GM21786 (cell line): ENCODE data around the gene WDR86.

Experiments
- ATAC-seq: cut with Tn5 transposase; IDR thresholded peaks from one replicate; pipeline ENCODE4 v1.9.1; 2021; ENCODE audit not compliant: unreplicated experiment

The WDR86 gene

GRCh38 chr7:151408839-151409666 lies 785 bp downstream of the WDR86 start:
- ATAC-seq: peak; percentile 91

- no peak for ATAC-seq
These were observed 1.4 kb downstream of the WDR86 start for GRCh38 chr7:151408498-151408838.

- ATAC-seq: no peak
These were observed 2.8 kb downstream of the WDR86 start for GRCh38 chr7:151406886-151407583.

GRCh38 chr7:151406051-151406875 lies 3.6 kb downstream of the WDR86 start:
- ATAC-seq: no peak

- ATAC-seq: no peak
These were observed 4.2 kb downstream of the WDR86 start for GRCh38 chr7:151405588-151405987.

GRCh38 chr7:151405056-151405455 lies 4.8 kb downstream of the WDR86 start:
- ATAC-seq: no peak

- ATAC-seq: no peak
These were observed 5.4 kb downstream of the WDR86 start for GRCh38 chr7:151404216-151405011.

GRCh38 chr7:151403764-151404163 lies 6.1 kb downstream of the WDR86 start:
- no peak for ATAC-seq

GRCh38 chr7:151402029-151402835 lies 7.6 kb downstream of the WDR86 start:
- no peak for ATAC-seq

GRCh38 chr7:151400626-151401315 lies 9.1 kb downstream of the WDR86 start:
- ATAC-seq: peak; percentile 74

GRCh38 chr7:151399906-151400305 lies 9.9 kb downstream of the WDR86 start:
- ATAC-seq: no peak

GRCh38 chr7:151399305-151399601 lies 10.6 kb downstream of the WDR86 start:
- no peak for ATAC-seq

- ATAC-seq: no peak
These were observed 11.2 kb downstream of the WDR86 start for GRCh38 chr7:151398446-151399304.

- no peak for ATAC-seq
These were observed 12.8 kb downstream of the WDR86 start for GRCh38 chr7:151397026-151397425.

- no peak for ATAC-seq
These were observed 13.4 kb downstream of the WDR86 start for GRCh38 chr7:151396328-151396970.

- ATAC-seq: no peak
These were observed 14.8 kb downstream of the WDR86 start for GRCh38 chr7:151395036-151395367.

GRCh38 chr7:151394076-151395035 lies 15.5 kb downstream of the WDR86 start:
- ATAC-seq: no peak
